Dermis microvascular lymphatic vessel endothelial cell (primary cell): ENCODE measurements around the gene L3MBTL3. TPM values are rescaled to one million over a fixed set of nuclear protein-coding genes. Genes with fewer than 3 reads are reported as not detected.

Experiments
- DNase-seq, 2 donors: peaks; one replicate each; pipeline versions ENCODE4 v3.0.0 to v3.0.0-alpha.2; 2010; ENCODE audit warnings: low read depth in 2 of 2
- total RNA-seq: library from RNA; depleted of rRNA; stranded (reverse); fragments of >200 nt; gene quantifications from 2 replicates; pipeline ENCODE4 v1.2.1, GENCODE V29; 2014

Gene L3MBTL3
- total RNA-seq, 1 donor from 2014 or later: 39.2 TPM

GRCh38 chr6:130026859-130027258 is 8.5 kb downstream of the L3MBTL3 start:
- DNase-seq: no peak

GRCh38 chr6:130027948-130028347 is 9.6 kb downstream of the L3MBTL3 start:
- DNase-seq: no peak

- DNase-seq: no peak
Measured at GRCh38 chr6:130029163-130029562, 10.8 kb downstream of the L3MBTL3 start.

GRCh38 chr6:130032758-130033340 is 14.5 kb downstream of the L3MBTL3 start:
- no peak for DNase-seq

- DNase-seq: no peak
Measured at GRCh38 chr6:130033949-130034348, 15.6 kb downstream of the L3MBTL3 start.

- DNase-seq: peak in 1 of 2 donors; percentile 70
Measured at GRCh38 chr6:130034378-130035146, 16.2 kb downstream of the L3MBTL3 start.

GRCh38 chr6:130035211-130035610 is 16.8 kb downstream of the L3MBTL3 start:
- no peak for DNase-seq

- peak in 1 of 2 donors; percentile 17 for DNase-seq
Measured at GRCh38 chr6:130037207-130037811, 18.9 kb downstream of the L3MBTL3 start.

- DNase-seq: no peak
Measured at GRCh38 chr6:130041594-130041993, 23.2 kb downstream of the L3MBTL3 start.

- no peak for DNase-seq
Measured at GRCh38 chr6:130043344-130043743, 25.0 kb downstream of the L3MBTL3 start.

- no peak for DNase-seq
Measured at GRCh38 chr6:130045622-130046021, 27.2 kb downstream of the L3MBTL3 start.

GRCh38 chr6:130046671-130047070 is 28.3 kb downstream of the L3MBTL3 start:
- no peak for DNase-seq

- no peak for DNase-seq
Measured at GRCh38 chr6:130047088-130047995, 29.0 kb downstream of the L3MBTL3 start.

- no peak for DNase-seq
Measured at GRCh38 chr6:130050230-130050629, 31.8 kb downstream of the L3MBTL3 start.

GRCh38 chr6:130054725-130055124 is 36.3 kb downstream of the L3MBTL3 start:
- DNase-seq: no peak

- no peak for DNase-seq
Measured at GRCh38 chr6:130055271-130055670, 36.9 kb downstream of the L3MBTL3 start.

- no peak for DNase-seq
Measured at GRCh38 chr6:130057495-130057894, 39.1 kb downstream of the L3MBTL3 start.

GRCh38 chr6:130063806-130064205 is 45.4 kb downstream of the L3MBTL3 start:
- DNase-seq: no peak

GRCh38 chr6:130065609-130066156 is 47.3 kb downstream of the L3MBTL3 start:
- no peak for DNase-seq

GRCh38 chr6:130069485-130069884 is 51.1 kb downstream of the L3MBTL3 start:
- DNase-seq: no peak

- no peak for DNase-seq
Measured at GRCh38 chr6:130070326-130070725, 51.9 kb downstream of the L3MBTL3 start.
